Endothelial cell of umbilical vein (primary cell): ENCODE results near the gene CAPN5. TPM values are rescaled to one million over a fixed set of nuclear protein-coding genes. Genes with fewer than 3 reads are reported as not detected.

Experiments
- BruUV-seq: library from RNA; stranded (reverse); fragments of 400-500 nt; replicated peaks from 2 replicates; lab custom pipeline; 2021; lab: Mats Ljungman, UMichigan
- CTCF ChIA-PET: fragments of 300-600, 350-600 bp; sonication (Branson Sonifier 250); formaldehyde crosslinking; loops from one replicate; lab custom pipeline; 2021; ENCODE audit warnings: antibody characterized with exemption, inconsistent platforms; lab: Charles Lee
- POLR2A ChIA-PET: fragments of 300-600, 350-600 bp; sonication (Branson Sonifier 250); formaldehyde crosslinking; loops from one replicate; lab custom pipeline; 2021; ENCODE audit warnings: antibody characterized with exemption, inconsistent platforms; lab: Charles Lee
- DNase-seq: peaks from one replicate; pipeline ENCODE4 v3.0.0-alpha.2; 2011; ENCODE audit warnings: low read depth, low spot score
- FAIRE-seq: peaks from 2 replicates; lab custom pipeline; 2011; peaks lifted over from hg19 to GRCh38; lab: Jason Lieb, UNC
- H2AFZ ChIP-seq: 2 replicates; pipeline ENCODE4 v1.6.0; 2012; ENCODE audit warnings: low read depth, low read length, control low read depth, inconsistent platforms
- H3K27ac ChIP-seq: 2 replicates; pipeline ENCODE4 v1.5.1; 2011; ENCODE audit warnings: low read depth, mild to moderate bottlenecking, control low read depth, low read length, moderate library complexity; ENCODE audit not compliant: insufficient read depth
- H3K27me3 ChIP-seq, 2 experiments: 2 replicates each; pipeline versions ENCODE4 v1.6.0 to v1.6.1; 2011; ENCODE audit warnings: low read length in 2 of 2, mixed read lengths in 1 of 2; ENCODE audit not compliant: control insufficient read depth in 2 of 2, insufficient read depth in 2 of 2
- H3K36me3 ChIP-seq, 2 experiments: 2 replicates in 1 of 2; 3 replicates in 1 of 2; pipeline ENCODE4 v1.5.1; 2011; ENCODE audit warnings: low read length in 2 of 2, mild to moderate bottlenecking in 1 of 2, moderate library complexity in 1 of 2; ENCODE audit not compliant: control insufficient read depth in 2 of 2, insufficient read depth in 2 of 2; ENCODE audit errors: extremely low read depth in 1 of 2
- H3K4me1 ChIP-seq: 3 replicates; pipeline ENCODE4 v1.5.1; 2011; ENCODE audit warnings: mild to moderate bottlenecking, low read length; ENCODE audit not compliant: control insufficient read depth, insufficient read depth; ENCODE audit errors: extremely low read depth
- H3K4me2 ChIP-seq: 2 replicates; pipeline ENCODE4 v1.6.1; 2011; ENCODE audit warnings: low read length, control low read depth, mixed read lengths; ENCODE audit not compliant: insufficient read depth
- H3K4me3 ChIP-seq, 3 experiments: fragments of 200-600 bp in 1 of 3; sonication (generic), shearing (Covaris generic) in 1 of 3; replicated peaks in 1 of 3; 2 replicates each; pipeline ENCODE4 v1.5.1; 2011 to 2016; ENCODE audit warnings: control low read depth in 3 of 3, low read length in 3 of 3, mild to moderate bottlenecking in 2 of 3, inconsistent platforms in 1 of 3, low read depth in 1 of 3, moderate library complexity in 1 of 3; ENCODE audit not compliant: insufficient read depth in 1 of 3
- H3K79me2 ChIP-seq: 2 replicates; pipeline ENCODE4 v1.6.0; 2012; ENCODE audit warnings: low read length, inconsistent platforms; ENCODE audit not compliant: control insufficient read depth, insufficient read depth
- H3K9ac ChIP-seq: replicated peaks from 2 replicates; pipeline ENCODE3; 2011; ENCODE audit warnings: low read length, control low read depth; ENCODE audit not compliant: insufficient read depth; ENCODE audit errors: extremely low read depth
- H3K9me1 ChIP-seq: replicated peaks from 3 replicates; pipeline ENCODE4 v1.6.0; 2011; ENCODE audit warnings: mild to moderate bottlenecking, low read length; ENCODE audit not compliant: control insufficient read depth, insufficient read depth; ENCODE audit errors: extremely low read depth
- H3K9me3 ChIP-seq: replicated peaks from 2 replicates; pipeline ENCODE4 v1.5.1; 2012; ENCODE audit warnings: low read length, inconsistent platforms; ENCODE audit not compliant: control insufficient read depth, insufficient read depth
- H4K20me1 ChIP-seq: replicated peaks from 2 replicates; pipeline ENCODE3; 2011; ENCODE audit warnings: mild to moderate bottlenecking, low read length; ENCODE audit not compliant: control insufficient read depth, insufficient read depth; ENCODE audit errors: extremely low read depth
- CTCF ChIP-seq, 2 donors: IDR thresholded peaks; 1 replicate in 1 of 2; 2 replicates in 1 of 2; pipeline ENCODE4 v1.5.1; 2011; ENCODE audit warnings: low read length in 2 of 2, mild to moderate bottlenecking in 2 of 2, moderate library complexity in 2 of 2, control low read depth in 1 of 2, inconsistent platforms in 1 of 2, low read depth in 1 of 2; ENCODE audit not compliant: insufficient read depth in 1 of 2; ENCODE audit errors: extremely low read depth in 1 of 2
- FOS ChIP-seq: IDR thresholded peaks from 2 replicates; pipeline ENCODE4 v1.6.1; 2011; ENCODE audit warnings: mild to moderate bottlenecking, low read length, moderate library complexity, borderline replicate concordance; ENCODE audit not compliant: insufficient read depth
- GATA2 ChIP-seq: IDR thresholded peaks from 2 replicates; pipeline ENCODE4 v1.7.0; 2011; ENCODE audit warnings: low read depth, mild to moderate bottlenecking, moderate library complexity, mixed read lengths, low read length; ENCODE audit not compliant: insufficient read length, insufficient read depth
- JUN ChIP-seq: IDR thresholded peaks from 2 replicates; pipeline ENCODE4 v1.6.1; 2011; ENCODE audit warnings: borderline replicate concordance, low read depth; ENCODE audit not compliant: insufficient read length, insufficient read depth
- MYC ChIP-seq: IDR thresholded peaks from one replicate; pipeline ENCODE4 v1.6.1; 2011; ENCODE audit warnings: mild to moderate bottlenecking, low read depth, low read length
- dilution Hi-C: fragments of 300-500 bp; cut with MboI; formaldehyde crosslinking; loops from one replicate; pipeline ENCODE4 v1.15.0; 2019; ENCODE audit warnings: low sequenced_read_pairs; ENCODE audit not compliant: extremely low pct_ligation_motif_present
- intact Hi-C: fragments of 100-400 bp; cut with micrococcal nuclease; formaldehyde crosslinking; loops from one replicate; pipeline ENCODE4 v1.10.0; 2022
- polyA plus RNA-seq, 4 experiments: library from polyadenylated mRNA; depleted of rRNA in 3 of 4; stranded (reverse) in 3 of 4; unstranded in 1 of 4; fragments of >200 nt; gene quantifications; 2 replicates each; pipeline versions ENCODE4 v1.2.1 to v1.2.3, GENCODE V29; 2011 to 2012; ENCODE audit warnings: missing spikeins in 1 of 4
- total RNA-seq: library from RNA; stranded (reverse); gene quantifications from 2 replicates; pipeline ENCODE4 v1.2.3, GENCODE V29; 2021

The CAPN5 gene
- total and polyA plus RNA-seq, 2 donors (not counting 3 experiments of a cell fraction or from before 2014, with no cell fraction given), result 15.0 to 17.0 TPM

DNA sequence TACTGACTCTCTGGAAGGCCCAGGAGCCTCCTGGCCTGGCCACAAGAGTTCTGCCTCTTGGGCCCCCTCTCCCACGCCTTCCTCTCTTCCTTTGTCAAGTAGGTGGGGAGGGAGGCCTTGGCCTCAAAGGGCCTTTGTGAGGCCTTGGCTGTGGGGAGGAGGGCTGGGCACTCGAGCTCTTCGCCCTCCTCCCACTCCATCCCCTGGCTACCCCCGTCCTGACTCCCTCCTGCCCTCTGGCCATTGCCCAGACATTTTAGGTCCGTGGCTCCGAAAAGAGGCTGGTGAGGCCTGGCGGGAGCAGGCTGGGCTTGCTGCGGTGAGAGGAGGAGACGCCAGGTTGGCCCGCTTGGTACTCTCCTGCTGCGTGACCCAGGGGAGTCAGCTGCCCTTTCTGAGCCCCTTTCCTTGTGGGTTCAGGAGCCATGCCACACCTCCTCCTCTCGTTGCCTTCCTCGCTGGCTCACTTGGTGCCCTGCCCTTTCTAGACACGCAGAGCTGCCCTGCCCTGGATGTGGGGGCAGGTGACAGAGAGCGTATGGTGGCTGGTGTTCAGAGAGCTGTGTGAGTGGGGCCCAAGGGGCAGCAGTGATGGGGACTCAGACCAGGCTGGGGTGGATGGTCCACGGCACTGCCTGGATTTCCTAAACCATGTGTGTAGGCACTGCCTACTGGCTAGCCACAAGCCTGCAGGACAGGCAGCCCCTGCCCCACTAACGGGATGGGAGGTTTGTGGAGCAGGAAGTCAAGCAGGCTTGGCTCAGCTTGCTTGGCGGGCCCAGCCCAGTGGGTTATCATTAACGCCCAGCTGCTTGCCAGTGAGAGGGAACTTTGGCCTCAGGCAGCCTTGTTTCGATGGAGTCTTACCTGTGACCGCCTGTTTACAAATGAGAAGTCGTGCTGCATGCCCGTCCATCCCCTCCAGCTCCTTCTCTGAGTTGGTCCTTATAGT, 20.0 kb downstream of the CAPN5 start:
- intact Hi-C loops, result no loop called here
- no peaks in the 10 kb centered on the region for H3K9me3 ChIP-seq
- H2AFZ ChIP-seq, result no peak overlapping the region
- H3K4me2 ChIP-seq, result no peak overlapping the region
- no peaks in the 10 kb centered on the region for H3K36me3 ChIP-seq
- H3K4me1 ChIP-seq, result peaks cover 14% of the 10 kb centered on the region
- TF ChIP-seq FOS (no peak), MYC (no peak)
- no peak overlapping the region for H3K4me3 ChIP-seq
- dilution Hi-C loops, result no loop called here
- H3K27me3 ChIP-seq, result no peaks in the 10 kb centered on the region
- no peak overlapping the region for H3K9ac ChIP-seq
- ChIA-PET POLR2A (no interaction called here), CTCF (interaction anchor here (1.2 to 1.6 kb wide), 2 partner anchors 29 to 39 kb away, joined by 3 to 14 read pairs; no protein-coding TSS in a partner anchor)
- no peak for DNase-seq
- H3K9me1 ChIP-seq, result no peaks in the 10 kb centered on the region
- no peak for FAIRE-seq
- H4K20me1 ChIP-seq, result no peaks in the 10 kb centered on the region
- no TSS peak for BruUV-seq
- no peak overlapping the region for H3K27ac ChIP-seq
- no peaks in the 10 kb centered on the region for H3K79me2 ChIP-seq

GRCh38 chr11:77087723-77088225, 21.0 kb downstream of the CAPN5 start:
- H3K9me1 ChIP-seq, result no peaks in the 10 kb centered on the region
- H3K36me3 ChIP-seq, result no peaks in the 10 kb centered on the region
- no peaks in the 10 kb centered on the region for H4K20me1 ChIP-seq
- ChIA-PET POLR2A (no interaction called here), CTCF (interaction anchor here (5.3 to 7.3 kb wide), 2 partner anchors 23 to 40 kb away, joined by 148 to 316 read pairs; partner anchors contain the start of gene CAPN5)
- H3K9ac ChIP-seq, result no peak overlapping the region
- H3K27me3 ChIP-seq, result no peaks in the 10 kb centered on the region
- dilution Hi-C loops (no loop called here), intact Hi-C loops (no loop called here)
- H2AFZ ChIP-seq, result no peak overlapping the region
- TF ChIP-seq MYC (no peak), JUN (no peak), FOS (no peak), GATA2 (no peak), CTCF (IDR thresholded peaks at IDR 0.05; ENCODE audit: extremely low read depth in 1 of 2, insufficient read depth in 1 of 2, low read depth in 1 of 2, low read length in 2 of 2) (no peak)
- FAIRE-seq, result no peak
- BruUV-seq, result no TSS peak
- no peak overlapping the region for H3K27ac ChIP-seq
- H3K4me1 ChIP-seq, result peaks cover 4% of the 10 kb centered on the region
- no peaks in the 10 kb centered on the region for H3K9me3 ChIP-seq
- H3K4me3 ChIP-seq, result no peak overlapping the region
- no peak for DNase-seq
- no peaks in the 10 kb centered on the region for H3K79me2 ChIP-seq
- H3K4me2 ChIP-seq, result no peak overlapping the region
